GM21526 (cell line): ENCODE measurements around the gene WNK2.

Experiments
- ATAC-seq: cut with Tn5 transposase; IDR thresholded peaks from one replicate; pipeline ENCODE4 v1.9.1; 2021; ENCODE audit warnings: moderate library complexity; ENCODE audit not compliant: unreplicated experiment, low FRiP score

WNK2 gene

GRCh38 chr9:93161786-93162562 lies 22.0 kb upstream of the WNK2 start:
- no peak for ATAC-seq

DNA sequence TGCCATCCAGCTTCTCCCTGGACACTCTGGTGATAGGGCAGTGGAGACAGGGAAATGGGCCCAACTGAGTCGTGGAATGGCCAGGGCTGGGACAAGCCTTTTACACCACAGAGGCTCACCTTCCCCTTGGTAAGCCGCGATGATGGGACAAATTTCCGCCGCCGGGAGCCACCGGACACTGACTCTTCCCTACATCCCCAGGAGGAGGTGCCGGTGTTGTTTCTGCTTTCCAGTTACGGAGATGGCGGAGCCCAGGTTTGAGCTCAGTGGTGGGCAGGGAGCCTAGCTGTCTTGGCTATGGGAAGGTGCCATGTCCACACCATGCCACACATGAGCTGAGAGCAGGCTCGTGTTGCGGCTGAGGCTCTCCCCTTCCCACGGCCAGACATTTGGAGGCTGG lies 19.9 kb upstream of the WNK2 start:
- ATAC-seq = no peak

DNA sequence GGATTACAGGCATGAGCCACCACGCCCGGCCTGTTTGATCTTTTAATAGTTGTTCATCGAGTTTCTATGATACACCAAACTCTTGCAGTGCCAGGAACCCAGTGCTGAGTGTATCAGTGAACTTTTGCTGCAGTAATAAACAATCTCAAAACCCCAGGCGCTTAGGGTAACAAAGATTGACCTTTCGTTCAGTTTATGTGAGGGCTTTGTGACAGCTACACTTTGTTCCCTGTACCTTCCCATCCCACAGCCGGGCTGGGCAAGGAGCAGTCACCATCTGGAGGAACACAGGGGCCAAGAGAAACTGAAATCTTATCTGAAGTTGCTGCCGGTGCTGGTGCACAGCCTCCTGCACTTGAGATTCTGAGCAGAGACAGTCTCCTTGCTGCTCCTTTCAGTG lies 17.2 kb upstream of the WNK2 start:
- ATAC-seq = no peak

DNA sequence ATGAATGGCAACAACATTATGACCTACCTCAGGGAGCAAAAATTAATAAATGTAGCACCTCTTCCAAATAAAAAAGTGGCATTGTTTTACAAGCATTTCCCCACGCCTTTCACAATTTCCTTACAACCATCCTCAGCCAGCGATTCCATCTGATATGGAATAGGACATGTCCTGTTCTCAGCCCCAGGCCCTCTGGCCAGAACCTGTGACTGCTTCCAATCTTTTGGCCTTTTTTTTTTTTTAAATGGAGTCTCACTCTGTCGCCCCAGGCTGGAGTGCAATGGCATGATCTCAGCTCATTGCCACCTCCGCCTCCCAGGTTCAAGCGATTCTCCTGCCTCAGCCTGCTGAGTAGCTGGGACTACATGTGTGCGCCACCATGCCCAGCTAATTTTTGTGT lies 16.8 kb upstream of the WNK2 start:
- ATAC-seq = no peak

DNA sequence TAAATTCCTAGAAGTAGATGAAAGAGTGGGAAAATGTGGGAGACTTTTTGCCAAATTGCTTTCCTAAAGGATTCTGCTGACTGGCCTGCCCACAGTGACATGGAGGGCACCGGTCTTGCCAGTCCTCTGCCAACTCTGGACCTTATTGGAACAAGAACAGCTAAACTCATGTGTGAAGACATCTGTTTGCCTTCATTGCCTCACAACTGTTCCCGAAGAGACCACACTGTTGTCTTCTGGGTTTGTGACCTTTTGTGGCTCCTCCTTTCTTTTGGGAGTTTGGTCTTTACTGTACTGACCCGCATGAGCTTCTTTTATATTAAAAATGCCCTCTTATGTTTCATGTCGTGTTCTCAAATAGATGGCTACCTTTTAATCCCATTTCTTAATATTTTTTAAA lies 16.1 kb upstream of the WNK2 start:
- ATAC-seq = no peak

DNA sequence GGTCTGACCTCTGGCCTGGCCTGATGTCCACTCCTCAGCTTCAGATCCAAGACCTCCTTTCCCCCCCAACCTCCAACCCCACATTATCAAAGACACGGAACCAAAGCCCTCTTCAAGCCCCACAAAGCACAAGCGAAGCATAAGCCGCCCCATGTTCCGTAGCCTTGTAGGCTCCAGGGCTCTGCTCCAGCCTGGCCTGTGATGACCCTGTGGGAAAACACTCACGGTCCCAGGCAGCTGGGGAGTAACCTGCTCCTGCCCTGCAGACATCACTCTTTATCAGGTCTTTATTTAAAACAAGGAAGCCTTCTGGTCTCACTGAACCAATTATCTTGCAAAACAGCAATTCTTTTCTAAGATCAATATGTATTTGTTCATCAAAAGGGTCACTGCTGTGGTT lies 15.4 kb upstream of the WNK2 start:
- ATAC-seq = no peak

GRCh38 chr9:93169444-93169843 lies 14.5 kb upstream of the WNK2 start:
- ATAC-seq = no peak

DNA sequence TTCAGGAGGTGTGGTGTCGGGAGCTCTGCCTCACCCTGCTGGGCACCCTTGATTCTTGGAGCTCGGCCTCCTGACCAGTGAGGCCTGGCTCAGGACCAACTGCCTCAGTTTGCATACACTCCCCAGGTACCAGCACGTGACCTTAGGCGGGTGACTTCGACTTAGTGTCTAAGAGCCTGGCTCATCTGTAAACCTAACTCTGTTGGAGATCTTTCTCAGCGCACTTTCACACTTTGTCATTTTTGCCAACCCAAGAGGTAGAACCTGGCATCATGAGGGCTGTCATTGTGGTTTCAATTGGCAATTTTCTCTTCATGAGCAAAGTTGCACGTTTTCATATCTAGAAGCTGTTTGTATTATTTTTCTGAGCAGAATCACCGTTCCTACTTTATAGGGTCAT lies 13.4 kb upstream of the WNK2 start:
- ATAC-seq = no peak

DNA sequence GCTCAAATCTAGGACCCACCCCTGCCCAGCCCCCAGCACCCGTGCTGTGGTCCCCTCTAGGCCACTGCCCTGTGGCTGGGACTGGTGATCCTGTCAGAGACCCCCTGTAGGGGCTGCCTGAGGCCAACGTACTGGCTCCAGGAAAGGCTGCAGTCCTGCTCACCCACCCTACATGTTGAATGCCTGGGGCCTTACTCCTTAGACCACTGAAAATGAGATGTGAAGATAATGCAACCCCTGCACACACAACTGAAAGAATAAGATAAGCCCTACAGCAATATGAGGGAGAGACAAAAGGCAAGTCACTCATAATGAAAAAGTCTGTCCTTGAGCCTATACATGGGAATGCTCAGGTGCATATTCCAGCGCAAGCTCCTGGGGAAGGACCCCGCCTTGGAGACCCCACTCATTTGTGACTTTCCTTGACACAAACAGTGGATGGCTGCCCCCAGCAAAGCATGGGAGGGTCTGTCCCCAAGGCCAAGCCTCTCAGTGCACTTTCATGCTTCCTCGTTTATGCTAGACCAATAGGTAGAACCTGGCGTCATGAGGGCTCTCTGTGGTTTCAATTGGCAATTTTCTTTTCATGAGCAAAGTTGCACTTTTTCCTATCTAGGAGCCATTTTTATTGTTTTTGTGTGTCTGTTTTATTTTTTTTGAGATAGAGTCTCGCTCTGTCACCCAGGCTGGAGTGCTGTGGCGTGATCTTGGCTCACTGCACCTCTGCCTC lies 12.5 kb upstream of the WNK2 start:
- no peak for ATAC-seq

- no peak for ATAC-seq
Observed at GRCh38 chr9:93172666-93173364, 11.1 kb upstream of the WNK2 start.

- ATAC-seq = no peak
Observed at GRCh38 chr9:93173365-93174051, 10.4 kb upstream of the WNK2 start.

DNA sequence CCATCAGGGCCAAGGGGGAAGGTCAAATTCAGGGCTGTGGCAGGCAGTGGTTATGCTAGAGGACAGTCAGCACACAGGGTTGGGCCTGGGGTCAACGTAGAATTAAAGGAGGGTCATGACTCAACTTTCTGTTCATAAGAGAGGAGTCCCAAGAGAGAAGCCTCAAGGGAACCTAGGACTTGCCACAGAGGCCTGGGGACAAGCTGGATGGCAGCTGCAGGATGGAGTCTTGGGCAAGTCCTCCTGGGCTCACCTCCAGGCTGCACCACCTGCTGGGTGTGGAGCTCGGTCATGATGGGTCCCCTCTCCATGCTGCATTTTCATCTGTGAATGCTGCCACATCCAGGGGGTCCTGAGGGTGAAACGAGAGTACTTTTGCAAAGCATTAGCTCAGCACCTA lies 9.0 kb upstream of the WNK2 start:
- ATAC-seq = no peak

GRCh38 chr9:93177676-93178075 lies 6.3 kb upstream of the WNK2 start:
- ATAC-seq = no peak

DNA sequence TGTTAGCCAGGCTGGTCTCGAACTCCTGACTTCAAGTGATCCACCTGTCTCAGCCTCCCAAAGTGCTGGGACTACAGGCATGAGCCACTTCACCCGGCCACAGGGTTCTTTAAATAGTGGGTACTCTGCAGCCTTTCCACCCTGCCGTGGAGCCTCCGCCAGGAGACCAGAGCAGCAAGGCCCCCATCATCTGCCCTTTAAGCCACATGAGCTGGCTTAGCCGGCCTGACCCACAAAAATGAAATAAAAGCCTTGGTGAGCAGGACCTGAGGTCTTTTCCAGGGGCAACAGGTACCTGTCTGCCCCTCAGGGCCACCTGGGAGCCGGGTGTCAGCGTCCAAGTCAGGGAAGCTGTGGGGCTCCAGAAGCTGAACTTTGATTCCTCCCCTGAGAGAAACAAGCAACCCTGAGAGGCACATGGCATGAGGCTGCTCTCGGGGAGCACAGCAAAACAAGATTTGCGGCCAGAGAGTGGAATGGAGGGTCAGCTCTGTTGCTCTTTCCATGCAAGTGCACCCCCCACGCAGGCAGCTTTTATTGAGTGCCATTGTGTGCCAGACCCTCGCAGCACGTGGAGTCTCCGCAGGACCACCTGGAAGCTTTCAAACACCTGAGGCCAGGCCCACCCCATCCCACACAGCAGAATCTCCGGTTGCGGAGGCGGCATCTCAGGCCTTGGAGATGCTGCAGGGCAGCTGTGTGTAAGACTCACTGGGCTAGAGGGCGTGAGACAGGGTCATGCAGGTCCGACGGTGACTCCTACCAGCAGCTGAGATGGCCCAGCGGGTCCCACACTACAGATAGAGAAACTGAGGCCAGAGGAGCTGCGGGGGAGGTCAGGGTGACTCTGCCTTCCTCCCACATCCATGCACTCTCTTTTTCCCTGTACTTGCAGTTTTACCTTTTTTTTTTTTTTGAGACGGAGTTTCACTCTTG lies 4.8 kb upstream of the WNK2 start:
- no peak for ATAC-seq

- ATAC-seq = no peak
Observed at GRCh38 chr9:93180938-93181337, 3.0 kb upstream of the WNK2 start.

DNA sequence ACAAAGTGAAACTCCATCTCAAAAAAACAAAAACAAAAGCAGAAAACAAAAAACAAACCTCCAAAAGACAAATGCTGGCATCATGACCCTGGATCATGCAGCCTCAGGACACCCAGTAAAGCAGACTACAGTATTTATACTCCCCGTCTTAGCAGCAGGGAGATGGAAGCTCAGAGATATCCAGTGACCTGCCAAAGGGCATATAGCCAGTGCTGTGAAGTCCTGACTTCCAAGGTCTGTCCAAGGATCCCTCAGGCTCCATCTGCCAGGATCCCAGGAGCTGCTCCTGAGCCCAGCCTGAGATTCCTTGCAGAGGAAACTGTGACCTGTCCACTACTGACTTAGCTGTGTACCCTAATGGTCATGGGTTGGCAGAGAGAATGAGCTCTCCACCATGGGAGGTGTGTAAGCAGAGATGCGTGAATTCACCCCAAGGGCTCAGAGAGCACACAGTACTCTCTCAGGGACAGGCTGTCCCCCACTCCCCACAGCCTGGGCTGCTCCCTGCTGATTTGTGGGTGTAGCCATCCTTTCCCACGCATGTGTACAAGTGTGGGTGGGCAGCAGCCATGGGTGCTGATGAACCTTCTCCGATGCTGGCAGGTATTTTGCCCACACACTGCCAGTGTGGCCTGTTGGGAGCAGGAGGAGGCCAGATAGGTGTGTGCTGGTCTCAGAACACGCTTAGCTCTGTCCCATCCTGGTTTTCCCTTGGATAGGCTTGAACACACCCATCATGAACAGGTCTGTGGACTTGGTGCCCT lies 2.1 kb upstream of the WNK2 start:
- no peak for ATAC-seq

DNA sequence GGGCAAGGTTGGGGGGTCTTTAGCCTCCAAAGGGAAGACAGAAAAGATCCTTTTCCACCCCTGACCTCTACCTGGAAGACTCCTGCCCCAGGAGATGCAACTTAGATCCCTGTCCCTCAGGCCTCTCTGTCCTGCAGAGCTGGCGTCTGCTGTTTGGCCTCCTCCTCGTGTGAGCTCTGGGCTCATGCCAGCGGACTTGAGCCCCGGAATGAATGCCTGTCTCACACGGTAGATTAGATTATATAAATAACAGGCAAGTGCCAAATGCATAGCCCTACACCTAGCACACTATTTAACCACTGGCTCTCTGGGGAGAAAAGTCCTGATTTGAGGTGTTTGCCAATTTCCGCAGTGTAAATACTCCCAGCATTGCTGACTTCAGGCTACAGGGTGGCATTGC lies 1.4 kb upstream of the WNK2 start:
- no peak for ATAC-seq

DNA sequence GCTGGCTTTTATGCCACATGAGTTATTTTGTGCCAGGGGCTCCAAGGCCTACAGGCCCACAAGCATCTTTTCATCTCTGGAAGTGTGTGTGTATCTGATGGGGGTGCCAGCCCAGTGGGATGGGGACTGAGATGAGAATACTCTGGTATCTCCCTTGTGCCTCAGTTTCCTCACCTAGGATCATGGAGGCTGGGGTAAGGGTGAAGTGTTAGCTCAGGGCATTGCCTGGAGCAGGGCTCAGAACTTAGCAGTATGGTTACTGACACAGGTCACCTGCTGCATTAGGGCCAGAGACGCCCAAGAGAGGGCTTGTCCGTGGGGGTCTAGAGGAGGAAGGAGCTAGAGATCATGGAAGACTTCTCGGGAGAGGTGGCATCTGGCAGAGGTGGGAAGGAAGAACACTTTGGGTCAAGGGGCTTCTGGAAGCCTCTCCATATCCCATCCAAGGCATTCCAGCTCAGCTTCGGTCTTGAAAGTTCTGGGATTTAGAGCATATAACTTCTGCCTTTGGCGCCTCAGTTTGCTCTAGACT lies 742 bp upstream of the WNK2 start:
- no peak for ATAC-seq
